ENCODE measurements around the gene DMRTA1. TPM values are rescaled to one million over a fixed set of nuclear protein-coding genes. Genes with fewer than 3 reads are reported as not detected.
"Not testable (repeated sequence)": the region's sequence is repeated elsewhere in the genome, so short reads cannot be mapped to it uniquely, and the experiment has no call there.

The DMRTA1 gene
- total and polyA plus RNA-seq, 9 donors: 0.07 to 0.69 (median 0.22) TPM

DNA sequence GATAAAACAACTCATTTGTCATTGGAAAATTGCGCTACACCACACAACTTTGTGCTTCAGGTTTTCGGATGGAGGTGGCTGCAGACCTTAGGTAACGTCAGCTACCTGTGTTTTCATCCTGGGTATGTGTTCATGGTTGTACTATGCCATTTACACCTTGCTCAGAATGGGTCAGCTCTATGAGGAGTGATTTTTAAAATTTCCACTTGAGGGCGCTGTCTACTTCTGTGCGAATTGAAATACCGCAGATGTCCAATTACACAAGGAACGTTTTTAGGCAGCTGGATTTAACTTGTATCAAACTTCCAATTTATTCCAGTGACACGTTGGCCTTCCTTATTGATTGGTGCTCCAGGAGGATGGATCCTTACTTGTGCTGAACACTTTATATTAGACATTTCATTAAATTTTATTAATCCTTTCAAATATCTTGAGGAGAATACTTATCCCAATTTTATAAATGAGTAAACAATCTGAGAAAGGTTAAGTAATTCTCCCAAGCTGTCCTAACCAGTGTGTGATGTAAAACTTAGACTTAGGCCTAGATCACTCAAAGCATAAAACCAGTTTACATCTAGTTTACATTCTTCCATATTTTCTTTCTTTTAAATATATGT is 23.4 kb downstream of the DMRTA1 start:
- no peaks in the 10 kb centered on the region for H3K36me3 ChIP-seq
- no peaks in the 10 kb centered on the region for H3K4me1 ChIP-seq (ENCODE audit: insufficient read depth)
- H3K9me3 ChIP-seq: no peaks in the 10 kb centered on the region
- no peak overlapping the region for H3K27ac ChIP-seq
- no peak overlapping the region for H3K4me3 ChIP-seq
- WGBS, 3 donors: 2 to 4% (median 2%) methylated on average over 8 of the region's 8 CpGs
- no peak for DNase-seq
- no peak for TF ChIP-seq POLR2A (IDR thresholded peaks at IDR 0.05)
- no peak for TF ChIP-seq EP300 (IDR thresholded peaks at IDR 0.05)
- TF ChIP-seq, protein P1, sequence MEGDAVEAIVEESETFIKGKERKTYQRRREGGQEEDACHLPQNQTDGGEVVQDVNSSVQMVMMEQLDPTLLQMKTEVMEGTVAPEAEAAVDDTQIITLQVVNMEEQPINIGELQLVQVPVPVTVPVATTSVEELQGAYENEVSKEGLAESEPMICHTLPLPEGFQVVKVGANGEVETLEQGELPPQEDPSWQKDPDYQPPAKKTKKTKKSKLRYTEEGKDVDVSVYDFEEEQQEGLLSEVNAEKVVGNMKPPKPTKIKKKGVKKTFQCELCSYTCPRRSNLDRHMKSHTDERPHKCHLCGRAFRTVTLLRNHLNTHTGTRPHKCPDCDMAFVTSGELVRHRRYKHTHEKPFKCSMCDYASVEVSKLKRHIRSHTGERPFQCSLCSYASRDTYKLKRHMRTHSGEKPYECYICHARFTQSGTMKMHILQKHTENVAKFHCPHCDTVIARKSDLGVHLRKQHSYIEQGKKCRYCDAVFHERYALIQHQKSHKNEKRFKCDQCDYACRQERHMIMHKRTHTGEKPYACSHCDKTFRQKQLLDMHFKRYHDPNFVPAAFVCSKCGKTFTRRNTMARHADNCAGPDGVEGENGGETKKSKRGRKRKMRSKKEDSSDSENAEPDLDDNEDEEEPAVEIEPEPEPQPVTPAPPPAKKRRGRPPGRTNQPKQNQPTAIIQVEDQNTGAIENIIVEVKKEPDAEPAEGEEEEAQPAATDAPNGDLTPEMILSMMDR (IDR thresholded peaks at IDR 0.05): no peak
- intact Hi-C loops (cut with DNase I): no loop called here
- H3K27me3 ChIP-seq: no peaks in the 10 kb centered on the region

DNA sequence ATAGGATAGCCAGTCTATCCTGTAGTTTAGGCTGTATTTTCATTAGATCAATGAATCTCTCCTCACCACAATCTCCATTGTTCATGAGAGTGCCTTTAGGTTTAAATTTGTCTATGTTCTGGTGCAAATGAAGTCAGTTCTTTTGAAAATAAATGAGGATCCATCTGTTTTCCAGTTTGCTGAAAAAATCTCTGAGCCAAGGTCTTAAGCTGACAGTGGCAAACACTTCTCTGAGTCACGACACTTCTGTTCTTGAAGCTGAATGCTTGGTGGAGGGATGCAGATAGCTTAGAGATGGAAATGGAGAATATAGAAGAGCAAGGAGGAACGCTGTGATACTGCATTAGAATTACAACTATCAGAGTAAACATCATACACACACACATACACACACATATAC is 34.9 kb downstream of the DMRTA1 start:
- H3K4me3 ChIP-seq: no peak overlapping the region
- 57 to 72% (median 68%) methylated on average over 2 of the region's 2 CpGs for WGBS, 3 donors

DNA sequence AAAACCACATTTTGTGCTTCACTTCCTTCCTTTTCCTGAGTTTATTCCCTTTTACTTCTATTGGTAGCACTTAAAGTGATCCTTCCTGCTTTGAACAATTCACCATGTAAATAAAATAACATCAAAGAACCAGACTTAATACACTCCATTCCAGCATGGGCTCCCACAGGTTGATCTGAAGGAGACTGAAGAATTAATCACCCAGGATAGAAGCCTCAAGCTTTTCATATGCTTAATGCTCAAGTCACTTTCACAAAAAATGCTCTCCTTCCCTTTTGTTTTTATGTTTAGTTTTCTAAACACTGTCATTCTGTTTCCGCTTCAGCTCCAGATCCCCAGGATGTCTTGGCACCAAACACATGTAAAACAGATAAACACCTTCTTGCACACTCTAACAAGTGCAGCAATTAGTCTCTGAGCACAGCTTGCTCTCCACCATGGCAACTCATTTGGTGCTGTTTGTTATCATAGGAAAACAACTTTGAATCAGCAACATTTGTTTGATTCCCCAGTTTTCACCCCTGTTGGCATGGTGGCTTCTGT is 37.0 kb downstream of the DMRTA1 start:
- intact Hi-C loops (cut with DNase I): no loop called here
- Histone ChIP-seq H3K9me3 (no peaks in the 10 kb centered on the region), H3K27ac (no peak overlapping the region), H3K27me3 (no peaks in the 10 kb centered on the region), H3K36me3 (no peaks in the 10 kb centered on the region), H3K4me3 (no peak overlapping the region), H3K4me1 (ENCODE audit: insufficient read depth) (no peaks in the 10 kb centered on the region)
- DNase-seq: no peak
- 22 to 52% (median 32%) methylated on average over 1 of the region's 1 CpG for WGBS, 3 donors
- TF ChIP-seq POLR2A (IDR thresholded peaks at IDR 0.05): no peak
- no peak for TF ChIP-seq EP300 (IDR thresholded peaks at IDR 0.05)
- TF ChIP-seq, protein P1 (IDR thresholded peaks at IDR 0.05): no peak

More for the DNA sequence above, 34.9 kb downstream of the DMRTA1 start:
- no peaks in the 10 kb centered on the region for H3K9me3 ChIP-seq
- intact Hi-C loops (cut with DNase I): no loop called here
- H3K36me3 ChIP-seq: no peaks in the 10 kb centered on the region
- no peaks in the 10 kb centered on the region for H3K4me1 ChIP-seq (ENCODE audit: insufficient read depth)
- no peak for DNase-seq
- TF ChIP-seq POLR2A (IDR thresholded peaks at IDR 0.05) (no peak), EP300 (IDR thresholded peaks at IDR 0.05) (no peak)
- TF ChIP-seq, protein P1 (IDR thresholded peaks at IDR 0.05): no peak
- H3K27me3 ChIP-seq: no peaks in the 10 kb centered on the region
- no peak overlapping the region for H3K27ac ChIP-seq

DNA sequence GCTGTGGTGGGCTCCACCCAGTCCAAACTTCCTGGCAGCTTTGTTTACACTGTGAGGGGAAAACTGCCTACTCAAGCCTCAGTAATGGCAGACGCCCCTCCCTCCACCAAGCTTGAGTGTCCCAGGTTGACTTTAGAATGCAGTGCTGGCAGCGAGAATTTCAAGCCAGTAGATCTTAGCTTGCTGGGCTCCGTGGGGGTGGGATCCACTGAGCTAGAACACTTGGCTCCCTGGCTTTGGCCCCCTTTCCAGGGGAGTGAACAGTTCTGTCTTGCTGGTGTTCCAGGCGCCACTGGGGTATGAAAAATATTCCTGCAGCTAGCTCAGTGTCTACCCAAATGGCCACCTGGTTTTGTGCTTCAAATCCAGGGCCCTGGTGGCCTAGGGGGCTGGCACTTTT is 49.6 kb downstream of the DMRTA1 start:
- WGBS, 3 donors: 69 to 85% (median 71%) methylated on average over 4 of the region's 4 CpGs

More for the DNA sequence above, 49.6 kb downstream of the DMRTA1 start:
- H3K4me1 ChIP-seq (ENCODE audit: insufficient read depth); H3K9me3 ChIP-seq; H3K27me3 ChIP-seq; H3K4me3 ChIP-seq; H3K36me3 ChIP-seq; intact Hi-C loops (cut with DNase I); DNase-seq; H3K27ac ChIP-seq: not testable (repeated sequence)
